OCI-LY3 (cell line): ENCODE data around the gene ADTRP.
"Not testable (repeated sequence)": the region's sequence is repeated elsewhere in the genome, so short reads cannot be mapped to it uniquely, and the experiment has no call there.

ENCODE experiments used
- H2AFZ ChIP-seq: fragments of 200-600, 300-600 bp; shearing (Covaris generic); 2 replicates; pipeline ENCODE4 v1.6.0; 2014; ENCODE audit warnings: antibody characterized with exemption, low read depth, low read length
- H3K27ac ChIP-seq: fragments of 200-600, 300-600 bp; sonication (generic); 2 replicates; pipeline ENCODE4 v1.5.1; 2014; ENCODE audit warnings: mild to moderate bottlenecking, low read length, moderate library complexity, mixed read lengths
- H3K27me3 ChIP-seq: fragments of 200-600, 300-600 bp; sonication (generic); 2 replicates; pipeline ENCODE4 v1.6.1; 2014; ENCODE audit warnings: low read depth, low read length, mixed read lengths
- H3K36me3 ChIP-seq: fragments of 200-600, 300-600 bp; sonication (generic); replicated peaks from 2 replicates; pipeline ENCODE3; 2014; ENCODE audit warnings: low read depth, low read length, mixed read lengths
- H3K4me1 ChIP-seq: fragments of 300-600, 200-600 bp; sonication (generic); 2 replicates; pipeline ENCODE4 v1.6.1; 2014; ENCODE audit warnings: low read length, mixed read lengths
- H3K4me2 ChIP-seq: fragments of 200-600, 300-600 bp; sonication (generic); 2 replicates; pipeline ENCODE4 v1.6.1; 2014; ENCODE audit warnings: low read length, mixed read lengths
- H3K4me3 ChIP-seq: fragments of 300-600, 200-600 bp; sonication (generic); 2 replicates; pipeline ENCODE4 v1.5.1; 2014; ENCODE audit warnings: antibody characterized with exemption, mild to moderate bottlenecking, low read length, moderate library complexity
- H3K79me2 ChIP-seq: fragments of 300-600, 200-600 bp; shearing (Covaris generic); 2 replicates; pipeline ENCODE4 v1.6.1; 2014; ENCODE audit warnings: mild to moderate bottlenecking, low read length, mixed read lengths
- H3K9ac ChIP-seq: fragments of 300-600, 200-600 bp; shearing (Covaris generic); 2 replicates; pipeline ENCODE4 v1.6.0; 2014; ENCODE audit warnings: mild to moderate bottlenecking, low read length, moderate library complexity
- H3K9me3 ChIP-seq: fragments of 200-600, 300-600 bp; shearing (Covaris generic); 2 replicates; pipeline ENCODE4 v1.6.1; 2014; ENCODE audit warnings: low read length, mixed read lengths; ENCODE audit not compliant: insufficient read depth
- H4K20me1 ChIP-seq: fragments of 200-600, 300-600 bp; sonication (generic); 2 replicates; pipeline ENCODE4 v1.6.1; 2016; ENCODE audit warnings: low read length, mixed read lengths; ENCODE audit not compliant: insufficient read depth
- CTCF ChIP-seq: fragments of 200-600, 300-600 bp; sonication (generic); IDR thresholded peaks from 2 replicates; pipeline ENCODE4 v1.5.1; 2014; ENCODE audit warnings: antibody characterized with exemption, low read length, low read depth
- EZH2phosphoT487 ChIP-seq: fragments of 200-600 bp; shearing (Covaris generic); IDR thresholded peaks from 2 replicates; pipeline ENCODE4 v1.6.1; 2018; ENCODE audit warnings: antibody characterized with exemption, mixed run types, low read depth

The ADTRP gene

GRCh38 chr6:11692451-11693376, 85.9 kb downstream of the ADTRP start:
- Histone ChIP-seq H3K79me2 (no peaks in the 10 kb centered on the region), H3K4me1 (no peaks in the 10 kb centered on the region), H3K27ac (no peak overlapping the region), H3K9ac (no peak overlapping the region), H3K4me3 (no peak overlapping the region), H3K27me3 (no peaks in the 10 kb centered on the region), H3K36me3 (no peaks in the 10 kb centered on the region), H3K4me2 (peak overlapping the region; percentile 17; the same call in 1 of the 2 replicates), H3K9me3 (no peaks in the 10 kb centered on the region), H2AFZ (0 out of 2 replicates have a peak overlapping the region, but pooled peaks have one; percentile 70), H4K20me1 (no peaks in the 10 kb centered on the region)
- TF ChIP-seq EZH2phosphoT487 (no peak), CTCF (no peak)

- H3K9me3 ChIP-seq = no peaks in the 10 kb centered on the region
- no peaks in the 10 kb centered on the region for H3K4me1 ChIP-seq
- no peak overlapping the region for H2AFZ ChIP-seq
- no peaks in the 10 kb centered on the region for H3K27me3 ChIP-seq
- no peak for TF ChIP-seq CTCF
- TF ChIP-seq EZH2phosphoT487 = no peak
- H3K36me3 ChIP-seq = no peaks in the 10 kb centered on the region
- no peaks in the 10 kb centered on the region for H3K79me2 ChIP-seq
- no peak overlapping the region for H3K4me3 ChIP-seq
- H3K9ac ChIP-seq = no peak overlapping the region
- no peak overlapping the region for H3K4me2 ChIP-seq
- H4K20me1 ChIP-seq = no peaks in the 10 kb centered on the region
- no peak overlapping the region for H3K27ac ChIP-seq
These were observed 88.8 kb downstream of the ADTRP start for GRCh38 chr6:11689847-11690246.

GRCh38 chr6:11689400-11689799, 89.2 kb downstream of the ADTRP start:
- not testable (repeated sequence) for H4K20me1 ChIP-seq, H3K9ac ChIP-seq, H3K4me2 ChIP-seq, H3K36me3 ChIP-seq, H3K4me1 ChIP-seq, H3K27me3 ChIP-seq, H3K9me3 ChIP-seq, H3K27ac ChIP-seq, H2AFZ ChIP-seq, H3K79me2 ChIP-seq, H3K4me3 ChIP-seq

GRCh38 chr6:11688425-11688709, 90.2 kb downstream of the ADTRP start:
- no peak overlapping the region for H3K4me2 ChIP-seq

More at GRCh38 chr6:11688425-11688709, 90.2 kb downstream of the ADTRP start:
- Histone ChIP-seq H3K9ac (no peak overlapping the region), H3K36me3 (no peaks in the 10 kb centered on the region), H3K79me2 (no peaks in the 10 kb centered on the region), H4K20me1 (no peaks in the 10 kb centered on the region), H2AFZ (no peak overlapping the region), H3K27me3 (no peaks in the 10 kb centered on the region), H3K4me3 (no peak overlapping the region), H3K27ac (no peak overlapping the region), H3K9me3 (no peaks in the 10 kb centered on the region), H3K4me1 (no peaks in the 10 kb centered on the region)
- TF ChIP-seq CTCF = no peak
